Hepatocyte (in vitro differentiated cells): ENCODE data around the gene S100PBP.

ENCODE experiments used
- CTCF ChIP-seq: fragments of 200-600 bp; sonication (generic); IDR thresholded peaks from 2 replicates; pipeline ENCODE4 v1.5.1; 2016; ENCODE audit warnings: antibody characterized with exemption, mild to moderate bottlenecking; ENCODE audit not compliant: poor library complexity
- EZH2 ChIP-seq: fragments of 200-600 bp; sonication (generic); IDR thresholded peaks from 2 replicates; pipeline ENCODE4 v1.6.1; 2016; ENCODE audit warnings: antibody characterized with exemption, mild to moderate bottlenecking, borderline replicate concordance
- EZH2phosphoT487 ChIP-seq: fragments of 200-600 bp; sonication (generic); IDR thresholded peaks from one replicate; pipeline ENCODE4 v1.6.1; 2018; ENCODE audit warnings: antibody characterized with exemption, mild to moderate bottlenecking, low read depth, moderate library complexity; ENCODE audit not compliant: unreplicated experiment, severe bottlenecking

- TF ChIP-seq CTCF (no peak), EZH2 (no peak), EZH2phosphoT487 (no peak)
Measured at GRCh38 chr1:32780628-32781234, 36.7 kb upstream of the S100PBP start.
